OCI-LY1 (cell line): ENCODE measurements around the gene IL15RA.

Experiments
- H2AFZ ChIP-seq: fragments of 200-600 bp; sonication (generic), shearing (Covaris generic); 2 replicates; pipeline ENCODE4 v1.6.0; 2014; ENCODE audit warnings: antibody characterized with exemption, mild to moderate bottlenecking, low read length
- H3F3A ChIP-seq: fragments of 200-600 bp; sonication (generic), shearing (Covaris generic); 2 replicates; pipeline ENCODE4 v1.6.0; 2014; ENCODE audit warnings: mild to moderate bottlenecking, antibody characterized with exemption, low read length, moderate library complexity; ENCODE audit not compliant: insufficient read depth
- H3K27ac ChIP-seq: fragments of 200-600 bp; sonication (generic); 2 replicates; pipeline ENCODE4 v1.5.1; 2014; ENCODE audit warnings: low read length, mixed run types, mild to moderate bottlenecking, low read depth; ENCODE audit not compliant: poor library complexity, severe bottlenecking
- H3K27me3 ChIP-seq: fragments of 200-600 bp; sonication (generic); 2 replicates; pipeline ENCODE4 v1.6.0; 2014; ENCODE audit warnings: antibody characterized with exemption, mild to moderate bottlenecking, low read length, moderate library complexity; ENCODE audit not compliant: insufficient read depth
- H3K36me3 ChIP-seq: fragments of 200-600 bp; sonication (generic); 2 replicates; pipeline ENCODE4 v1.6.1; 2014; ENCODE audit warnings: mild to moderate bottlenecking, antibody characterized with exemption, low read length, moderate library complexity, mixed read lengths; ENCODE audit not compliant: insufficient read depth
- H3K4me1 ChIP-seq: fragments of 200-600 bp; sonication (generic); 2 replicates; pipeline ENCODE4 v1.5.1; 2014; ENCODE audit warnings: mild to moderate bottlenecking, low read length, moderate library complexity; ENCODE audit not compliant: insufficient read depth, severe bottlenecking
- H3K4me2 ChIP-seq: fragments of 200-600 bp; sonication (generic), shearing (Covaris generic); 2 replicates; pipeline ENCODE4 v1.6.1; 2014; ENCODE audit warnings: low read length
- H3K4me3 ChIP-seq: fragments of 200-600 bp; sonication (generic); 2 replicates; pipeline ENCODE4 v1.5.1; 2014; ENCODE audit warnings: low read length, low read depth, mild to moderate bottlenecking, mixed read lengths; ENCODE audit not compliant: poor library complexity, severe bottlenecking
- H3K79me2 ChIP-seq: fragments of 200-600 bp; shearing (Covaris generic); 2 replicates; pipeline ENCODE4 v1.6.1; 2016; ENCODE audit warnings: mixed run types, low read length, mixed read lengths; ENCODE audit not compliant: insufficient read depth
- H3K9ac ChIP-seq: fragments of 200-600 bp; sonication (generic), shearing (Covaris generic); 2 replicates; pipeline ENCODE4 v1.6.1; 2014; ENCODE audit warnings: mild to moderate bottlenecking, low read length, mixed read lengths
- H3K9me2 ChIP-seq: fragments of 200-600 bp; sonication (generic), shearing (Covaris generic); 2 replicates; pipeline ENCODE4 v1.6.1; 2014; ENCODE audit warnings: low read depth, mild to moderate bottlenecking, low read length, mixed read lengths
- H3K9me3 ChIP-seq: fragments of 200-600 bp; shearing (Covaris generic); 2 replicates; pipeline ENCODE4 v1.6.1; 2014; ENCODE audit warnings: low read length, mixed read lengths
- H4K20me1 ChIP-seq: fragments of 200-600 bp; sonication (generic), shearing (Covaris generic); 2 replicates; pipeline ENCODE4 v1.6.0; 2016; ENCODE audit warnings: mild to moderate bottlenecking, low read length; ENCODE audit not compliant: insufficient read depth
- EZH2 ChIP-seq: fragments of 200-600 bp; sonication (generic), shearing (Covaris generic); IDR thresholded peaks from 2 replicates; pipeline ENCODE4 v1.8.0; 2017; ENCODE audit warnings: borderline replicate concordance, mixed run types, mild to moderate bottlenecking, antibody characterized with exemption, low read length, moderate library complexity, mixed read lengths
- TF ChIP-seq, protein P1 (sequence below): fragments of 200-600 bp; sonication (generic), shearing (Covaris generic); IDR thresholded peaks from 2 replicates; pipeline ENCODE4 v1.5.1; 2017; ENCODE audit warnings: mild to moderate bottlenecking, antibody characterized with exemption, low read length, moderate library complexity, mixed read lengths

The IL15RA gene

DNA sequence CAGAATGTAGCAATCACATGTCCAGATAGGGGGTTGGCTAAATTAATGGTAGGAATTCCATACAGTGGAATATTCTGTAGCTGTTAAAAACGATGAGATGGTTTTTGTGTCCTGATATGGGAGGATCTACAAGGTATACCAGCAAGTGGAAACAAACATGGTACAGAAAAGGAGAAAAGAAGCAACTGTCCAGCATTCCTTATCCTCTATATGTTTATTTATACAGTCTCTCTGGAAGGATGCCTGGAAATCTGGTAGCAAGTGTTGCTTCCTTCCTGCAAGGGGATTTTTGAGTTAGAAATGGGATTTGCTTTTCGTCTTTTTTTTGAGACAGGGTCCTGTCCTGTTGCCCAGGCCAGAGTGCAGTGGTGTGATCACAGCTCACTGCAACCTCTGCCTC lies 19.3 kb downstream of the IL15RA start:
- Histone ChIP-seq H3K4me3 (no peak overlapping the region), H3K79me2 (no peaks in the 10 kb centered on the region), H2AFZ (no peak overlapping the region), H3K4me1 (no peaks in the 10 kb centered on the region), H3F3A (no peaks in the 10 kb centered on the region; the same call in 1 of the 2 replicates), H3K9me3 (no peaks in the 10 kb centered on the region), H3K9me2 (no peaks in the 10 kb centered on the region), H3K27ac (no peak overlapping the region), H3K27me3 (peaks cover 6% of the 10 kb centered on the region; the same call in 1 of the 2 replicates), H4K20me1 (no peaks in the 10 kb centered on the region), H3K9ac (no peak overlapping the region), H3K4me2 (no peak overlapping the region), H3K36me3 (no peaks in the 10 kb centered on the region)
- TF ChIP-seq, protein P1, sequence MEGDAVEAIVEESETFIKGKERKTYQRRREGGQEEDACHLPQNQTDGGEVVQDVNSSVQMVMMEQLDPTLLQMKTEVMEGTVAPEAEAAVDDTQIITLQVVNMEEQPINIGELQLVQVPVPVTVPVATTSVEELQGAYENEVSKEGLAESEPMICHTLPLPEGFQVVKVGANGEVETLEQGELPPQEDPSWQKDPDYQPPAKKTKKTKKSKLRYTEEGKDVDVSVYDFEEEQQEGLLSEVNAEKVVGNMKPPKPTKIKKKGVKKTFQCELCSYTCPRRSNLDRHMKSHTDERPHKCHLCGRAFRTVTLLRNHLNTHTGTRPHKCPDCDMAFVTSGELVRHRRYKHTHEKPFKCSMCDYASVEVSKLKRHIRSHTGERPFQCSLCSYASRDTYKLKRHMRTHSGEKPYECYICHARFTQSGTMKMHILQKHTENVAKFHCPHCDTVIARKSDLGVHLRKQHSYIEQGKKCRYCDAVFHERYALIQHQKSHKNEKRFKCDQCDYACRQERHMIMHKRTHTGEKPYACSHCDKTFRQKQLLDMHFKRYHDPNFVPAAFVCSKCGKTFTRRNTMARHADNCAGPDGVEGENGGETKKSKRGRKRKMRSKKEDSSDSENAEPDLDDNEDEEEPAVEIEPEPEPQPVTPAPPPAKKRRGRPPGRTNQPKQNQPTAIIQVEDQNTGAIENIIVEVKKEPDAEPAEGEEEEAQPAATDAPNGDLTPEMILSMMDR = no peak
- no peak for TF ChIP-seq EZH2

DNA sequence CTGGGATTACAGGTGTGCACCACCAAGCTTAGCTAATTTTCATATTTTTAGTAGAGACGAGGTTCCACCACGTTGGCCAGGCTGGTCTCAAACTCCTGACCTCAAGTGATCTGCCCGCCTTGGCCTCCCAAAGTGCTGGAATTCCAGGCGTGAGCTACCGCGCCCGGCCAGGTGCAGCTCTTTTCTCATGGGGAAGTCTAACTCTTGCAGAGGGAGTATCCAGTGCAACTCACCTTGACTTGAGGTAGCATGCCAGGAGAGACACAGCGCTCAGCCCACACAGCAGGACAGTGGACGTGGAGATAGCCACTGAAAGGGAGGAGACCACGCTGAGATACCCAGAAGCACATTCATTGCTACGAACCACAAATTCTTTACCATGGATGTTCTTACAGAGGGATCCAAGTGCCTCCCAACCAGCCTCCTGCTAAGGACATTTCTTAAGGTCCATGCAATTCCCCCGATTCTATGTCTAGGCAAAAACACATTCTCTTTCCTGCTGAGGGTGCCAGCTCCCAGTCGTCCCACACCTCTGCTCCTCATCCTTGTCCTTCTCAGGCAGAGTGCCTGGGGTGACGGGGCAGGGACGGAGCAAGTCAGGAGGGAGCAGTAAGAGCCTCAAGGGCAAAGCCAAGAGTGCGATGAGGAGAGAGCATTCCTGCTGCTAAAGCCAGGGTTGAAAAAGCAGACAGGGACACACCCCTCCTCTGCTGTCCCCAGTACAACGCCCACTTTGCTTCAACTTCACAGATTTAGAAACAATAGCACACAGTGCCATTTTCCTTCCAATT lies 21.0 kb downstream of the IL15RA start:
- no peak overlapping the region for H3K4me2 ChIP-seq
- H3K27me3 ChIP-seq = peaks cover 6% of the 10 kb centered on the region; the same call in 1 of the 2 replicates
- H3K4me3 ChIP-seq = no peak overlapping the region
- no peaks in the 10 kb centered on the region for H3K9me2 ChIP-seq
- H3K27ac ChIP-seq = no peak overlapping the region
- no peak for TF ChIP-seq EZH2
- TF ChIP-seq, protein P1 = no peak
- no peak overlapping the region for H2AFZ ChIP-seq
- H3K9ac ChIP-seq = no peak overlapping the region
- no peaks in the 10 kb centered on the region; the same call in 1 of the 2 replicates for H3F3A ChIP-seq
- H3K9me3 ChIP-seq = no peaks in the 10 kb centered on the region
- no peaks in the 10 kb centered on the region for H3K4me1 ChIP-seq
- no peaks in the 10 kb centered on the region for H4K20me1 ChIP-seq
- H3K79me2 ChIP-seq = no peaks in the 10 kb centered on the region
- H3K36me3 ChIP-seq = no peaks in the 10 kb centered on the region

DNA sequence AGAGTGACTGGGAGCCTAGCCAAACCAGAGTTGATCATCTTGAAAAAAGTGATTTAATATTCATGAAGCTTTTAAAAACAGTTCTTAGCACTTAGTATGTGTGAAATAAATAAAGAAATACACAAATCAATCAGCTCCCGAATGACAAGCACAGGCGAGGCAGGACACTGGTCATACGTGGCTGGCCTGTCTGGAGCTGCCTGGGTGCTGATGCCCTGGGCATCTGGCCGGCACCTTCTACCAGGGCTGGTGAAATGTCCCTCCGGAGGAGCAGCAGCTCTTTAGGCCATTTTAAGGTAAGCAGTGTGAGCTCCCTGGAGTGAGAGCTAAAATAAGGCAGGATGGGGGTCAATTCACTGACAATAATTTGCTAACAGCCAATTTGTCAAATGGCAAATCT lies 23.7 kb downstream of the IL15RA start:
- no peaks in the 10 kb centered on the region for H3K79me2 ChIP-seq
- no peak overlapping the region for H3K4me3 ChIP-seq
- H3K4me1 ChIP-seq = no peaks in the 10 kb centered on the region
- no peak overlapping the region for H2AFZ ChIP-seq
- H3K27ac ChIP-seq = no peak overlapping the region
- no peak overlapping the region for H3K4me2 ChIP-seq
- H3K36me3 ChIP-seq = no peaks in the 10 kb centered on the region
- no peaks in the 10 kb centered on the region for H4K20me1 ChIP-seq
- H3K9me2 ChIP-seq = no peaks in the 10 kb centered on the region
- no peaks in the 10 kb centered on the region; the same call in 1 of the 2 replicates for H3F3A ChIP-seq
- peaks cover 6% of the 10 kb centered on the region; the same call in 1 of the 2 replicates for H3K27me3 ChIP-seq
- H3K9ac ChIP-seq = no peak overlapping the region
- H3K9me3 ChIP-seq = no peaks in the 10 kb centered on the region
- TF ChIP-seq, protein P1 = no peak
- no peak for TF ChIP-seq EZH2
